ENCODE results near the gene MEA1.
"Not testable (repeated sequence)": the region's sequence is repeated elsewhere in the genome, so short reads cannot be mapped to it uniquely, and the experiment has no call there.

MEA1 gene

GRCh38 chr6:43013097-43013842, 476 bp downstream of the MEA1 start:
- DNase-seq: peak in 9 of 51 donors; percentile 30 to 90 (median 47)

- no peak for DNase-seq
Measured at GRCh38 chr6:43012364-43012763, 1.4 kb downstream of the MEA1 start.

- no peak for DNase-seq
Measured at GRCh38 chr6:43011207-43011606, 2.5 kb downstream of the MEA1 start.

DNA sequence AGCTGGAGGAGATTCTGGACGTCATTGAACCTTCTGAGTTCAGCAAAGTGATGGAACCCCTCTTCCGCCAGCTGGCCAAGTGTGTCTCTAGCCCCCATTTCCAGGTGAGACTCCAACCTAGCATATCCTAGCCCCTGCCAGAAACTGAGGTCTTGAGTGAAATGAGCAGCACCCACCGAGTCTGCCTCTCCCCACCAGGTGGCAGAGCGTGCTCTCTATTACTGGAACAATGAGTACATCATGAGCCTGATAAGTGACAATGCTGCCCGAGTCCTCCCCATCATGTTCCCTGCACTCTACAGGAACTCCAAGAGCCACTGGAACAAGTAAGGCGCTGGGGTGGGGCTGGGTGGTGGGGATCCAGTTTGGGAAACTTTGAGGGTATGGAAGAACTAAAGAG, 4.6 kb downstream of the MEA1 start:
- peak in 10 of 51 donors; percentile 1 to 24 (median 16) for DNase-seq

GRCh38 chr6:43007126-43007525, 6.6 kb downstream of the MEA1 start:
- DNase-seq: no peak

DNA sequence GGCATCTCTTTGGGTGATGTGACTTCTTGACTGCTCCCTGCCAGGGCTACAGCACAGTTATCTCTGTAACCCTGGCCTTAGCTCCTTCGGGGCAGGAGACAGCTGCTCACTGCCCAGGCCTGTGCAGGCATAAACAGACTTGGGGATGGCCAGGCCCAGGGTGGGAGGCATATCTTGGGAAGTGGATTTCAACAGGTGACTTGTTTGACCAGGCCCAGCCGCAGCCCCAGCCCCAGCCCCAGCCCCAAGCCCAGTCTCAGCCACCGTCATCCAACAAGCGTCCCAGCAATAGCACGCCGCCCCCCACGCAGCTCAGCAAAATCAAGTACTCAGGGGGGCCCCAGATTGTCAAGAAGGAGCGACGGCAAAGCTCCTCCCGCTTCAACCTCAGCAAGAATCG, 7.5 kb downstream of the MEA1 start:
- no peak for DNase-seq

DNA sequence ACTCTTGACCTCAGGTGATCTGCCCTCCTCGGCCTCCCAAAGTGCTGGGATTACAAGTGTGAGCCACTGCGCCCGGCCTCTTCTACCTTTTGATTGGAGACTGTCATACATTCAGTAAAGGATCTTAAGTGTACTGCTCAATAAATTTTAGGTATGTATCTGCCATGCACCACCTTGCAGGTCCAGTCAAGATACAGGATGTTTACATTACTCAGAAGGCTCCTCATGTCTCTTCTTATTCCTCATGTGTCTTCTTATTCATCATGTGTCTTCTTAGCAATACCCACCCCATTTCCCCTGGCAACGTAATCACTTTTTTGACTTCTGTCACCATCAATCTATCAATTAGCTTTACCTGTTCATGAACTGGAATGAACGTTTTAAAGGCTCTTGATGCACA, 7.9 kb downstream of the MEA1 start:
- no peak for DNase-seq

- DNase-seq: no peak
Measured at GRCh38 chr6:43001843-43002242, 11.9 kb downstream of the MEA1 start.

DNA sequence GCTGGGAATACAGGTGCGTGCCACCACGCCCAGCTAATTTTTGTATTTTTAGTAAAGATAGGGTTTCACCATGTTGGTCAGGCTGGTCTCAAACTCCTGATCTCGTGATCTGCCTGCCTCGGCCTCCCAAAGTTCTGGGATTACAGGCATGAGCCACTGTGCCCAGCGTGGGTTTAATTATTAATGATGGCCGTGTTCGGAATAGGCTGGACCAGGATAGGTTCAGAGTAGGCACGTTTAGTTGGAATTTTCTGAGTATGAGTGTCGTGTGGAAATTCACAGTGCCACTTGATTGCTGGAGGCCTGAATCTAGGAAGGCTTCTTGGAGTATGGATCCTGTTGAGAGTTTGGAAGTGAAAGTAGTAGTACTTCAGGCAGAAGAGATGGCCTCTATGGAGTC, 15.5 kb downstream of the MEA1 start:
- not testable (repeated sequence) for DNase-seq

DNA sequence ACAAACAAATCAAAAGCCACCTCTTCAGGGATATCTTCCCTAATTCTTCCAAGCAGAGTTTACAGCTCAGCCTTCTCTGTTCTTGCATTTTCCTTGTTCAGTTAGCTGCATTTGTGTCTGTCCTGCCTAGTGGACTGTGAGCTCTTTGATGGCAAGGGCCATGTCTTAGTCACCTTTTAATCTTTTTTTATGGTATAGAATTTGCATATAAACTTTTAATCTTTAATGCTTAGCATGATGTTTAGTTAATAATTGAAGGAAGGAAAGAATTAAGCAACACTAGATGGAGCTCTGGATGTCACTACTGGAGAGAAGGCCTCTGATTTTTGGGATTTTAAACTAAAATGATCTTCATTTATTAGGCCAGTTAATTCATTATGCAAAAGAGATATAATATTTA, 17.2 kb downstream of the MEA1 start:
- no peak for DNase-seq

DNA sequence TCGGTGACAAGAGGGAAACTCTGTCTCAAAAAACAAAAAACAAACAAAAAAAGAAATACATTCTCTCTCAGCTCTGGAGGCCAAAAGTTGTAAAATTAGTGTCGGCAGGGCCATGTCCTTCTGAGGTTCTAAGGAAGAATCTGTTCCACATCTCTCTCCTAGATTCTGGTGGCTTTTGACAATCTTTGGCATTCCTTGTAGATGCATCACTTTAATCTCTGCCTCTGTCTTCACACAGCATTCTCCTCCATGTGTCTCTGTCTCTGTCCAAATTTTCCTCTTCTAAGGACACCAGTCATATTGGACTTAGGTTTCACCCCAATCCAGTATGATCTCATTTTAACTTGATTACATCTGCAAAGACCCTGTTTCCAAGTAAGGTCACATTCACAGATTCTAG, 20.3 kb downstream of the MEA1 start:
- no peak for DNase-seq

DNA sequence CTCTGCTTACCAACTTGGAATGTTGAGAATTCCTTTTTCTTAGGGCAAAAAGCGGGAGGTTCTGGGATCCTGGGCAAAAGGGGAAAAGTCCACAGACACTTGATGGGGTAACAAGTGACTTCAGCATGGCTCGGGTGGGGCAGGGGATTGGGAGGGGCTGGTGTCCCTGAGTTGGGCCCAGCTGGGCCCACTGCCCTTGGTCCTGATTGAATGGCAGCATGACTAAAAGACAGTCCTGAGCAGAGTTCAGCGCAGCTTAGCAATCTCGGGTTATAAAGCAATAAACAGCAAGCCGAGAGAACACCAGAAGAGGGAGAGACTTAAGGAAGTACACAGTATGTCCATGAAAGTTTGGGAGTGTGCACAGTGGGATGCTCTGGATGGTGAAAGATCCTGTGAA, 23.8 kb downstream of the MEA1 start:
- no peak for DNase-seq

GRCh38 chr6:42988486-42989020, 25.2 kb downstream of the MEA1 start:
- no peak for DNase-seq

- DNase-seq: no peak
Measured at GRCh38 chr6:42987533-42988451, 26.0 kb downstream of the MEA1 start.

DNA sequence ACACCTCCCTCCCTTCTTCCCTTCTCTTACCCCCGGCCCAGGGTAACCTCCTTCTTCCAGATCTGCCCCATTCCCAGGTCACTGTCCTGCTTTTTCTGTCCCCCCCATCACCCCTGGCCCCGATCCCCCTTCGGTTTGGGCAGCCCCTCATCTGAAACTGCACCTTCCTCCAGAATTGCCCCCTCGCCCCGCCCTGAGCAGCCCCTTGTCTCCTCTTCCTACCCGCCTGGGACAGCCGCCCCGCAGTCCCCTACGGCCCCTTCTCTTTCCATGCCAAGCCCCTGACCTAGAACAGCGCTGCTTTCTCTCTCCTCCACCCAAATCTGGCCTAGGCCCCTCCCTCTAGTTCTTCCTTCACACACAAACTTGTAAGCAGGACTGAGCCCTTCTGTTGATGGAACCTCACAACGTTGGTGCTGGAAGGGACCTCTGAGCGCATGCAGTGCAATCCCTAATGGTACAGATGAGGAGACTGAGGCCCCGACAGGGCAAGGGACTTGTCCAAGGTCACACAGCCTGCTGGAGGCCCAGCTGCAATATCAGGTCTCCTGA, 28.7 kb downstream of the MEA1 start:
- DNase-seq: peak in 2 of 51 donors; percentile 26 to 38

DNA sequence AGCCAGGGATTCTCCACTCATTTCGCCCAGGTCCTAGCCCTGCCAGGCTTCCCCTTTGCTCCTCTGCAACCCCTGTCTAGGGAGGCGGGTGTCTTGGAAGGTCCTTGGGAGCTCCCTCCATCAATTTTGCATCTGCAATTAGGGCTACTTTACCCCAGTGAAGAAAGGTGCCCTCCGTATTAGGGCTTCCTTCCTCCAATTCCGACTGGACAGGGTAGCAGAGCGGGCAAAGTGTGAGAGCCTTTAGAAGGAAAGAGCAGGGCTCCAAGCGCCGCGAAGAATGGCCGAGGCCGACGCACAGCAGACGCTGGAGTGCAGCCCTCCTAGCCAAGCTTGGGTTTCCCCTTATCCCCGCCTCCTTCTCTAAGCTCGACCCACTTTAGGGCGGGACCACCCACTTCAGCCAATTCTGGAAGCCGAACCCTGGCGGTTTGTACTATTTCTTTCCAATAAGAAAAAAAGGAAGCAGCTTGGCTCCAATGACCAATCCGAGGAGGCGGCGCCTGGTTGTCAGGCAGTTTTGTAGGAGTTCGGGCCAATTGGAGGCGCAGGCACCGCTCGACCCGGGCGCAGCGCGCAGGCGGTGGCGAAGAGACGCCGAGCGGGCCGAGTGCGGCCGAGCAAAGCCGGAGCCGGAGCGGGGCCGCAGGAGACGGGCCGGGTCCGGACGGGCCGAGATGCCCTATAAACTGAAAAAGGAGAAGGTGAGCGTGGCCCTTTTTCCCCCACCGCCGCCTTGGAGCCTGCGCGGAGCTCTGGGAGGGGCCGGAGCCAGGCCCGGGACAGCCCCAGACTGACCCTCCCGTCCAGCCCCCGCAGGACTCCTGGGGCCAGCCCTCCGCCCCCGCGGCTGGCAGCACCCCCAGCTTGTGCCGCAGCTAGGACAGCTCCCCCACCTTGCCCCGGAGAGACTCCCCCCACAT, 29.5 kb downstream of the MEA1 start, which contains the start of gene PPP2R5D:
Gene PPP2R5D, plus strand, starts transcription at position 570 of the 923 bp plus-strand sequence. Its CDS starts 108 bp downstream, at position 678.
- peak; percentile 47 to 99 (median 95) for DNase-seq

- no peak for DNase-seq
Measured at GRCh38 chr6:42981836-42982235, 31.9 kb downstream of the MEA1 start.

DNA sequence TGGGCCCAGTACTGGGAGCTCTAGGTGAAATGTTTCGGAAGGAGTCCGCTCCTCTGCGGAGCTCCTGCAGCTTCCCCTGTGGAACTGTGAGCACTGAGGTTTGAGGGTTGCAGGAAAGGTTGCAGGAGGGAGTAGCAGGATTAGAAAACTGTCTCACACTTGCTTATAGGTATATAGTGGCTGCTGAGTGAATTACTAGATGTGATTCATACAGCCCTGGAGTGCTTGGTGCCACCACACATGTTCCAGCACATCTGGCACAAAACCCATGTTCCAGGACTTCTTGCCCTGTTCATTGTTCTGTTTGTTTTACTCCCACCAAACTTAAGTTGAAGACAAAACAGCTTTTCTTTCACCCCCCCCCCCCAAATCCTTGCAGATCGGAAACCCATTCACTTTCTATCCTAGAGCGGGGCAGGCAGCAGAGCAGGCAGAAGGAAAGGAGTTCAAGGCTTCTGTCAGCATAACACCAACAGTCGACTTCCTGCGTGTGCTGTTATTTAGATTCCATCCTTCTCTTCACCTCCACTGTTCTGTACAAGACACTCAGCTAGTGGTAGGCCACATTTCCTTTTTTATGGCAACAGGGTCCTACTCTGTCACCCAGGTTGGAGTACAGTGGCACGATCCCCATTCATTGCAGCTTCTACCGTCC, 34.1 kb downstream of the MEA1 start:
- peak in 3 of 51 donors; percentile 41 to 74 (median 64) for DNase-seq

- peak; percentile 37 to 89 (median 77) for DNase-seq
Measured at GRCh38 chr6:42978839-42979522, 34.8 kb downstream of the MEA1 start, which contains the start of gene PEX6. TSS of gene PEX6 (minus strand) at chr6:42979181. CDS start at chr6:42979150, 31 bp downstream.

All from hypothalamus (tissue), 51 donors.